DMS153 treated with DMSO at 0.1 percent for 48 hours (cell line): Measurements from ENCODE around the gene GAP43.
"Not testable (repeated sequence)": the region's sequence is repeated elsewhere in the genome, so short reads cannot be mapped to it uniquely, and the experiment has no call there.

Source experiments
- DNase-seq: peaks from one replicate; lab custom pipeline; 2025; ENCODE audit not compliant: unreplicated experiment; lab: John Stamatoyannopoulos, UW

GAP43 gene

GRCh38 chr3:115752978-115753377, 129.7 kb downstream of the GAP43 start:
- not testable (repeated sequence) for DNase-seq

GRCh38 chr3:115758076-115758763, 134.9 kb downstream of the GAP43 start:
- no peak for DNase-seq

GRCh38 chr3:115760716-115761115, 137.4 kb downstream of the GAP43 start:
- DNase-seq: no peak

GRCh38 chr3:115761927-115762305, 138.6 kb downstream of the GAP43 start:
- DNase-seq: no peak

GRCh38 chr3:115766587-115767482, 143.5 kb downstream of the GAP43 start:
- DNase-seq: no peak

GRCh38 chr3:115768661-115769060, 145.4 kb downstream of the GAP43 start:
- DNase-seq: no peak
